Limb (tissue), 2 donors: ENCODE results near the gene HIPK4.

ENCODE experiments used
- DNase-seq, 2 donors: peaks; one replicate each; pipeline ENCODE4 v3.0.0-alpha.2; 2016; ENCODE audit errors: extremely low spot score in 2 of 2

HIPK4 gene

GRCh38 chr19:40367577-40368434, 22.2 kb downstream of the HIPK4 start:
- no peak for DNase-seq

GRCh38 chr19:40366697-40367561, 23.1 kb downstream of the HIPK4 start:
- peak in 1 of 2 donors; percentile 57 for DNase-seq

- DNase-seq, result peak; percentile 84 to 98
Measured at GRCh38 chr19:40365613-40366401, 24.2 kb downstream of the HIPK4 start.

- DNase-seq, result no peak
Measured at GRCh38 chr19:40365010-40365409, 25.0 kb downstream of the HIPK4 start.

- no peak for DNase-seq
Measured at GRCh38 chr19:40363069-40363468, 26.9 kb downstream of the HIPK4 start.

- DNase-seq, result no peak
Measured at GRCh38 chr19:40362160-40362559, 27.8 kb downstream of the HIPK4 start.

GRCh38 chr19:40360708-40361241, 29.2 kb downstream of the HIPK4 start:
- DNase-seq, result no peak

GRCh38 chr19:40360020-40360707, 29.8 kb downstream of the HIPK4 start:
- DNase-seq, result no peak

GRCh38 chr19:40358773-40359172, 31.2 kb downstream of the HIPK4 start:
- no peak for DNase-seq

GRCh38 chr19:40357640-40358039, 32.3 kb downstream of the HIPK4 start:
- no peak for DNase-seq

GRCh38 chr19:40356681-40357595, 33.0 kb downstream of the HIPK4 start:
- DNase-seq, result no peak

GRCh38 chr19:40355975-40356680, 33.9 kb downstream of the HIPK4 start:
- no peak for DNase-seq

GRCh38 chr19:40348961-40349507, 40.9 kb downstream of the HIPK4 start:
- no peak for DNase-seq

- peak; percentile 99 for DNase-seq
Measured at GRCh38 chr19:40348125-40348913, 41.7 kb downstream of the HIPK4 start, which contains the start of the genes C19orf47 and PLD3. TSS of gene C19orf47 (minus strand) at chr19:40348397. CDS start at chr19:40341857, 6,540 bp downstream. TSS of gene PLD3 (plus strand) at chr19:40348695. CDS start at chr19:40366484, 17,789 bp downstream.

- no peak for DNase-seq
Measured at GRCh38 chr19:40344422-40344821, 45.6 kb downstream of the HIPK4 start.

- DNase-seq, result no peak
Measured at GRCh38 chr19:40342644-40343311, 47.2 kb downstream of the HIPK4 start.
